WTC11 (cell line): ENCODE results near the gene ECHDC3. TPM values are rescaled to one million over a fixed set of nuclear protein-coding genes. Genes with fewer than 3 reads are reported as not detected.

Experiments used
- ATAC-seq: fragments of 200-7000 bp; cut with Tn5 transposase; 2 replicates; pipeline ENCODE4 v1.10.0; 2021; ENCODE audit warnings: mild to moderate bottlenecking, moderate library complexity
- CTCF ChIA-PET: fragments of 300-600 bp; sonication (Branson Sonifier 250); formaldehyde crosslinking; loops from one replicate; lab custom pipeline; 2021; ENCODE audit warnings: antibody characterized with exemption; lab: Charles Lee
- POLR2A ChIA-PET: fragments of 350-600 bp; sonication (Branson Sonifier 250); formaldehyde crosslinking; loops from one replicate; lab custom pipeline; 2021; ENCODE audit warnings: antibody characterized with exemption; lab: Charles Lee
- DNase-seq: peaks from one replicate; pipeline ENCODE4 v3.0.0; 2021; ENCODE audit warnings: low spot score
- H3K27ac Mint-ChIP-seq: 2 replicates; pipeline ENCODE4 v1.8.0; 2021; ENCODE audit warnings: mixed read lengths
- H3K27me3 Mint-ChIP-seq: 2 replicates; pipeline ENCODE4 v1.8.0; 2021; ENCODE audit warnings: low read depth, mild to moderate bottlenecking, moderate library complexity, mixed read lengths
- H3K36me3 Mint-ChIP-seq: 2 replicates; pipeline ENCODE4 v1.8.0; 2021; ENCODE audit warnings: mixed read lengths
- H3K4me1 Mint-ChIP-seq: 2 replicates; pipeline ENCODE4 v1.8.0; 2022; ENCODE audit warnings: mixed read lengths
- H3K4me3 Mint-ChIP-seq: 2 replicates; pipeline ENCODE4 v1.8.0; 2021; ENCODE audit warnings: mild to moderate bottlenecking, moderate library complexity, mixed read lengths
- H3K9me3 Mint-ChIP-seq: 2 replicates; pipeline ENCODE4 v1.8.0; 2021; ENCODE audit warnings: mixed read lengths
- ELF4 ChIP-seq: sonication (generic); formaldehyde crosslinking; IDR thresholded peaks from 2 replicates; pipeline ENCODE4 v1.8.1; 2022; ENCODE audit warnings: low read depth, mild to moderate bottlenecking, moderate library complexity, missing genetic modification reagents
- FOXJ3 ChIP-seq: sonication (generic); formaldehyde crosslinking; IDR thresholded peaks from 2 replicates; pipeline ENCODE4 v1.9.0; 2021; ENCODE audit warnings: missing genetic modification reagents, mild to moderate bottlenecking, borderline replicate concordance
- FOXK1 ChIP-seq: sonication (generic); formaldehyde crosslinking; IDR thresholded peaks from 2 replicates; pipeline ENCODE4 v1.8.0; 2022; ENCODE audit warnings: mild to moderate bottlenecking, moderate library complexity, missing genetic modification reagents
- GRHL2 ChIP-seq: fragments of 250-450 bp; sonication (Bioruptor Pico); IDR thresholded peaks from 2 replicates; pipeline ENCODE4 v1.8.0; 2022; ENCODE audit warnings: mild to moderate bottlenecking, moderate library complexity; ENCODE audit not compliant: insufficient replicate concordance, severe bottlenecking
- IRF2 ChIP-seq: sonication (generic); formaldehyde crosslinking; IDR thresholded peaks from 2 replicates; pipeline ENCODE4 v1.8.0; 2022; ENCODE audit warnings: low read depth, missing genetic modification reagents, borderline replicate concordance
- JUN ChIP-seq: sonication (generic); formaldehyde crosslinking; IDR thresholded peaks from 2 replicates; pipeline ENCODE4 v1.8.0; 2023; ENCODE audit warnings: mild to moderate bottlenecking, missing genetic modification reagents
- MYBL2 ChIP-seq: sonication (generic); formaldehyde crosslinking; IDR thresholded peaks from 2 replicates; pipeline ENCODE4 v1.8.1; 2023; ENCODE audit warnings: mild to moderate bottlenecking, moderate library complexity, missing genetic modification reagents
- NFATC4 ChIP-seq: fragments of 250-450 bp; sonication (Bioruptor Pico); IDR thresholded peaks from 2 replicates; pipeline ENCODE4 v1.9.0; 2021; ENCODE audit warnings: mild to moderate bottlenecking
- NR1H2 ChIP-seq: sonication (generic); formaldehyde crosslinking; IDR thresholded peaks from 2 replicates; pipeline ENCODE4 v1.9.0; 2021; ENCODE audit warnings: mild to moderate bottlenecking, moderate library complexity, missing genetic modification reagents
- ZNF121 ChIP-seq: sonication (generic); formaldehyde crosslinking; IDR thresholded peaks from 2 replicates; pipeline ENCODE4 v1.8.0; 2023; ENCODE audit warnings: missing genetic modification reagents
- ZNF232 ChIP-seq: sonication (generic); formaldehyde crosslinking; IDR thresholded peaks from 2 replicates; pipeline ENCODE4 v1.8.0; 2022; ENCODE audit warnings: mild to moderate bottlenecking, missing genetic modification reagents
- ZNF263 ChIP-seq: sonication (generic); formaldehyde crosslinking; IDR thresholded peaks from 2 replicates; pipeline ENCODE4 v1.8.1; 2022; ENCODE audit warnings: low read depth, mild to moderate bottlenecking, moderate library complexity, missing genetic modification reagents
- ZNF317 ChIP-seq: sonication (generic); formaldehyde crosslinking; IDR thresholded peaks from 2 replicates; pipeline ENCODE4 v1.8.1; 2023; ENCODE audit warnings: low read depth, mild to moderate bottlenecking, moderate library complexity, missing genetic modification reagents, borderline replicate concordance
- total RNA-seq: library from RNA; stranded (reverse); gene quantifications from 3 replicates; pipeline ENCODE4 v1.2.3, GENCODE V29; 2021
- TF ChIP-seq, protein P1 (sequence below): sonication (generic); formaldehyde crosslinking; IDR thresholded peaks from 2 replicates; pipeline ENCODE4 v1.8.1; 2023; ENCODE audit warnings: mild to moderate bottlenecking, missing genetic modification reagents, moderate library complexity
- TF ChIP-seq, protein P2 (sequence below): sonication (generic); formaldehyde crosslinking; IDR thresholded peaks from 2 replicates; pipeline ENCODE4 v1.8.1; 2023; ENCODE audit warnings: mild to moderate bottlenecking, moderate library complexity, missing genetic modification reagents
- TF ChIP-seq, protein P3 (sequence below): sonication (generic); formaldehyde crosslinking; IDR thresholded peaks from 2 replicates; pipeline ENCODE4 v1.8.0; 2022; ENCODE audit warnings: mild to moderate bottlenecking, missing genetic modification reagents
- TF ChIP-seq, protein P4 (sequence below): sonication (generic); formaldehyde crosslinking; IDR thresholded peaks from 2 replicates; pipeline ENCODE4 v1.8.1; 2023; ENCODE audit warnings: mild to moderate bottlenecking, missing genetic modification reagents, borderline replicate concordance
- TF ChIP-seq, protein P5 (sequence below): sonication (generic); formaldehyde crosslinking; IDR thresholded peaks from 2 replicates; pipeline ENCODE4 v1.8.1; 2023; ENCODE audit warnings: mild to moderate bottlenecking, missing genetic modification reagents, moderate library complexity

The ECHDC3 gene
- total RNA-seq, 1 experiment from 2014 or later = 17.1 TPM

DNA sequence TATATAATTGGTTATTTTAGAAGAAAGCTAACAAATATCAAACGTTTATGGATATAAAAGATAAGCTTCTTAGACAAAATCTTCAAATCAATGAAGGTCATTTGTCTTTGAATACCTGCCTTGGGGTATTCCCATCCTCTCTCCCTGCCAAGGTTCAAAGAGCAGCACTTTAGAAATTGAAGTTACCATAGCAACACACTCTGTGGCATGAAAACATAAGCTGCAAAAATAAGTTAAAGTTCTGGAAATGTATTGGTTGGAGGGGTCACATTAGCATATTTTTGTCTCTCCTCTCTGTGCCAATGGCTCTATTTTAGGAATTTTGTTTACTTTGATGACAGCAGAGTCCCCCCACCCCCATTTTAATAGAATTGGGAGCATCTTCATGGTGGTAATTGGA, 12.0 kb downstream of the ECHDC3 start:
- Mint-ChIP-seq H3K36me3 (peaks cover 13% of the 10 kb centered on the region), H3K4me1 (0 out of 2 replicates have a peak, but pooled peaks cover 4% of the 10 kb centered on the region), H3K27me3 (no peaks in the 10 kb centered on the region), H3K4me3 (no peak overlapping the region), H3K9me3 (no peaks in the 10 kb centered on the region), H3K27ac (no peak overlapping the region)
- no peak for TF ChIP-seq GRHL2 (CRISPR knock-in tag)
- TF ChIP-seq, protein P1, sequence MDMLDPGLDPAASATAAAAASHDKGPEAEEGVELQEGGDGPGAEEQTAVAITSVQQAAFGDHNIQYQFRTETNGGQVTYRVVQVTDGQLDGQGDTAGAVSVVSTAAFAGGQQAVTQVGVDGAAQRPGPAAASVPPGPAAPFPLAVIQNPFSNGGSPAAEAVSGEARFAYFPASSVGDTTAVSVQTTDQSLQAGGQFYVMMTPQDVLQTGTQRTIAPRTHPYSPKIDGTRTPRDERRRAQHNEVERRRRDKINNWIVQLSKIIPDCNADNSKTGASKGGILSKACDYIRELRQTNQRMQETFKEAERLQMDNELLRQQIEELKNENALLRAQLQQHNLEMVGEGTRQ (CRISPR knock-in tag) = no peak
- TF ChIP-seq ELF4 = no peak
- no peak for TF ChIP-seq ZNF121 (CRISPR knock-in tag)
- no peak for TF ChIP-seq IRF2 (CRISPR knock-in tag)
- no peak for TF ChIP-seq FOXJ3 (CRISPR knock-in tag)
- TF ChIP-seq, protein P2, sequence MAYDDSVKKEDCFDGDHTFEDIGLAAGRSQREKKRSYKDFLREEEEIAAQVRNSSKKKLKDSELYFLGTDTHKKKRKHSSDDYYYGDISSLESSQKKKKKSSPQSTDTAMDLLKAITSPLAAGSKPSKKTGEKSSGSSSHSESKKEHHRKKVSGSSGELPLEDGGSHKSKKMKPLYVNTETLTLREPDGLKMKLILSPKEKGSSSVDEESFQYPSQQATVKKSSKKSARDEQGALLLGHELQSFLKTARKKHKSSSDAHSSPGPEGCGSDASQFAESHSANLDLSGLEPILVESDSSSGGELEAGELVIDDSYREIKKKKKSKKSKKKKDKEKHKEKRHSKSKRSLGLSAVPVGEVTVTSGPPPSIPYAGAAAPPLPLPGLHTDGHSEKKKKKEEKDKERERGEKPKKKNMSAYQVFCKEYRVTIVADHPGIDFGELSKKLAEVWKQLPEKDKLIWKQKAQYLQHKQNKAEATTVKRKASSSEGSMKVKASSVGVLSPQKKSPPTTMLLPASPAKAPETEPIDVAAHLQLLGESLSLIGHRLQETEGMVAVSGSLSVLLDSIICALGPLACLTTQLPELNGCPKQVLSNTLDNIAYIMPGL (CRISPR knock-in tag) = no peak
- TF ChIP-seq MYBL2 (CRISPR knock-in tag) = no peak
- TF ChIP-seq ZNF263 = no peak
- TF ChIP-seq, protein P3, sequence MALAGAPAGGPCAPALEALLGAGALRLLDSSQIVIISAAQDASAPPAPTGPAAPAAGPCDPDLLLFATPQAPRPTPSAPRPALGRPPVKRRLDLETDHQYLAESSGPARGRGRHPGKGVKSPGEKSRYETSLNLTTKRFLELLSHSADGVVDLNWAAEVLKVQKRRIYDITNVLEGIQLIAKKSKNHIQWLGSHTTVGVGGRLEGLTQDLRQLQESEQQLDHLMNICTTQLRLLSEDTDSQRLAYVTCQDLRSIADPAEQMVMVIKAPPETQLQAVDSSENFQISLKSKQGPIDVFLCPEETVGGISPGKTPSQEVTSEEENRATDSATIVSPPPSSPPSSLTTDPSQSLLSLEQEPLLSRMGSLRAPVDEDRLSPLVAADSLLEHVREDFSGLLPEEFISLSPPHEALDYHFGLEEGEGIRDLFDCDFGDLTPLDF (CRISPR knock-in tag) = no peak
- no peak for TF ChIP-seq ZNF317 (CRISPR knock-in tag)
- no peak for TF ChIP-seq JUN (CRISPR knock-in tag)
- TF ChIP-seq, protein P4, sequence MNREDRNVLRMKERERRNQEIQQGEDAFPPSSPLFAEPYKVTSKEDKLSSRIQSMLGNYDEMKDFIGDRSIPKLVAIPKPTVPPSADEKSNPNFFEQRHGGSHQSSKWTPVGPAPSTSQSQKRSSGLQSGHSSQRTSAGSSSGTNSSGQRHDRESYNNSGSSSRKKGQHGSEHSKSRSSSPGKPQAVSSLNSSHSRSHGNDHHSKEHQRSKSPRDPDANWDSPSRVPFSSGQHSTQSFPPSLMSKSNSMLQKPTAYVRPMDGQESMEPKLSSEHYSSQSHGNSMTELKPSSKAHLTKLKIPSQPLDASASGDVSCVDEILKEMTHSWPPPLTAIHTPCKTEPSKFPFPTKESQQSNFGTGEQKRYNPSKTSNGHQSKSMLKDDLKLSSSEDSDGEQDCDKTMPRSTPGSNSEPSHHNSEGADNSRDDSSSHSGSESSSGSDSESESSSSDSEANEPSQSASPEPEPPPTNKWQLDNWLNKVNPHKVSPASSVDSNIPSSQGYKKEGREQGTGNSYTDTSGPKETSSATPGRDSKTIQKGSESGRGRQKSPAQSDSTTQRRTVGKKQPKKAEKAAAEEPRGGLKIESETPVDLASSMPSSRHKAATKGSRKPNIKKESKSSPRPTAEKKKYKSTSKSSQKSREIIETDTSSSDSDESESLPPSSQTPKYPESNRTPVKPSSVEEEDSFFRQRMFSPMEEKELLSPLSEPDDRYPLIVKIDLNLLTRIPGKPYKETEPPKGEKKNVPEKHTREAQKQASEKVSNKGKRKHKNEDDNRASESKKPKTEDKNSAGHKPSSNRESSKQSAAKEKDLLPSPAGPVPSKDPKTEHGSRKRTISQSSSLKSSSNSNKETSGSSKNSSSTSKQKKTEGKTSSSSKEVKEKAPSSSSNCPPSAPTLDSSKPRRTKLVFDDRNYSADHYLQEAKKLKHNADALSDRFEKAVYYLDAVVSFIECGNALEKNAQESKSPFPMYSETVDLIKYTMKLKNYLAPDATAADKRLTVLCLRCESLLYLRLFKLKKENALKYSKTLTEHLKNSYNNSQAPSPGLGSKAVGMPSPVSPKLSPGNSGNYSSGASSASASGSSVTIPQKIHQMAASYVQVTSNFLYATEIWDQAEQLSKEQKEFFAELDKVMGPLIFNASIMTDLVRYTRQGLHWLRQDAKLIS (CRISPR knock-in tag) = no peak
- TF ChIP-seq, protein P5, sequence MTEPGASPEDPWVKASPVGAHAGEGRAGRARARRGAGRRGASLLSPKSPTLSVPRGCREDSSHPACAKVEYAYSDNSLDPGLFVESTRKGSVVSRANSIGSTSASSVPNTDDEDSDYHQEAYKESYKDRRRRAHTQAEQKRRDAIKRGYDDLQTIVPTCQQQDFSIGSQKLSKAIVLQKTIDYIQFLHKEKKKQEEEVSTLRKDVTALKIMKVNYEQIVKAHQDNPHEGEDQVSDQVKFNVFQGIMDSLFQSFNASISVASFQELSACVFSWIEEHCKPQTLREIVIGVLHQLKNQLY (CRISPR knock-in tag) = no peak
- no peak for DNase-seq
- no peak for ATAC-seq
- POLR2A ChIA-PET = no interaction called here
- CTCF ChIA-PET = no interaction called here

DNA sequence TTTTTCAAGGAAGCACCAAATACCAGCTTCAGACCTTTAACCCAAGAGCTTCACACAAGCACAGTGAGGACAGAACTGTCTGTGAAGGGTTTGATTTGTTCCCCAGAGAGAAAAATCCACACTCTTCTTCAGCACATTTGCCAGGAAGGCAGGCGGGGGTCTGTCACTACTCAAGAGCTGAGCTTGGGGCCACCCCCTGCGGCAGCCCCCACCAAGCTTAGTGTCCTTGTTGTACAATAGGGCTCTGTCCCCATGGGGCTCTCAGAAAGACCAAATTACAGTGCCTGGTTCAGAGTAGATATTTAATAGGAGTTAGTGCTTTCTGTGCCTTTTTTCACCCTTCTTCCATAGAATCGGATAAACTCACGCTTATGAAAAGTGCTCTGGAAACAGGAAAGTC, 12.4 kb downstream of the ECHDC3 start:
- no peak overlapping the region for H3K27ac Mint-ChIP-seq
- no peak for DNase-seq
- H3K4me1 Mint-ChIP-seq = 0 out of 2 replicates have a peak, but pooled peaks cover 4% of the 10 kb centered on the region
- CTCF ChIA-PET = interaction anchor here (0.6 kb wide), 1 partner anchor 249 kb away, joined by 3 read pairs; no protein-coding TSS in a partner anchor
- H3K4me3 Mint-ChIP-seq = no peak overlapping the region
- no peak for ATAC-seq
- POLR2A ChIA-PET = no interaction called here
- H3K36me3 Mint-ChIP-seq = peaks cover 13% of the 10 kb centered on the region
- TF ChIP-seq FOXK1 (CRISPR knock-in tag) (no peak), NR1H2 (CRISPR knock-in tag) (no peak), NFATC4 (no peak), ZNF232 (CRISPR knock-in tag) (no peak)
- H3K27me3 Mint-ChIP-seq = no peaks in the 10 kb centered on the region
- H3K9me3 Mint-ChIP-seq = no peaks in the 10 kb centered on the region
